ENCODE results near the gene EXOC3L2.

Gene EXOC3L2

GRCh38 chr19:45280471-45280961 is 35.3 kb upstream of the EXOC3L2 start:
- DNase-seq (ENCODE audit: low read depth): no peak
- no peak for TF ChIP-seq CTCF (IDR thresholded peaks at IDR 0.05; ENCODE audit: control insufficient read depth, insufficient read depth, low read depth, low read length, missing control alignments)
- no peak overlapping the region for H3K4me3 ChIP-seq (ENCODE audit: control insufficient read depth, low read depth, low read length)

GRCh38 chr19:45279587-45280192 is 34.5 kb upstream of the EXOC3L2 start:
- TF ChIP-seq CTCF (IDR thresholded peaks at IDR 0.05; ENCODE audit: control insufficient read depth, insufficient read depth, low read depth, low read length, missing control alignments): no peak
- no peak overlapping the region for H3K4me3 ChIP-seq (ENCODE audit: control insufficient read depth, low read depth, low read length)
- DNase-seq (ENCODE audit: low read depth): no peak

- DNase-seq (ENCODE audit: low read depth): no peak
- H3K4me3 ChIP-seq (ENCODE audit: control insufficient read depth, low read depth, low read length): no peak overlapping the region
- TF ChIP-seq CTCF (IDR thresholded peaks at IDR 0.05; ENCODE audit: control insufficient read depth, insufficient read depth, low read depth, low read length, missing control alignments): no peak
These were observed 32.9 kb upstream of the EXOC3L2 start for GRCh38 chr19:45278087-45278486.

- DNase-seq (ENCODE audit: low read depth): no peak
- TF ChIP-seq CTCF (IDR thresholded peaks at IDR 0.05; ENCODE audit: control insufficient read depth, insufficient read depth, low read depth, low read length, missing control alignments): no peak
- no peak overlapping the region for H3K4me3 ChIP-seq (ENCODE audit: control insufficient read depth, low read depth, low read length)
These were observed 31.1 kb upstream of the EXOC3L2 start for GRCh38 chr19:45276284-45276687.

GRCh38 chr19:45275370-45275971 is 30.3 kb upstream of the EXOC3L2 start:
- no peak overlapping the region for H3K4me3 ChIP-seq (ENCODE audit: control insufficient read depth, low read depth, low read length)
- no peak for DNase-seq (ENCODE audit: low read depth)
- TF ChIP-seq CTCF (IDR thresholded peaks at IDR 0.05; ENCODE audit: control insufficient read depth, insufficient read depth, low read depth, low read length, missing control alignments): no peak

- no peak for TF ChIP-seq CTCF (IDR thresholded peaks at IDR 0.05; ENCODE audit: control insufficient read depth, insufficient read depth, low read depth, low read length, missing control alignments)
- no peak for DNase-seq (ENCODE audit: low read depth)
- H3K4me3 ChIP-seq (ENCODE audit: control insufficient read depth, low read depth, low read length): no peak overlapping the region
These were observed 28.3 kb upstream of the EXOC3L2 start for GRCh38 chr19:45273521-45273855.
